CD4-positive, alpha-beta T cell treated with Interleukin-17A for 1 hour (primary cell): Measurements from ENCODE around the gene TLE3.
"Not testable (repeated sequence)": the region's sequence is repeated elsewhere in the genome, so short reads cannot be mapped to it uniquely, and the experiment has no call there.

Experiments used
- DNase-seq: peaks from one replicate; pipeline ENCODE4 v3.0.0-alpha.2; 2020

The TLE3 gene

GRCh38 chr15:70125605-70126004 is 27.9 kb upstream of the TLE3 start:
- DNase-seq = no peak

- DNase-seq = no peak
Measured at GRCh38 chr15:70121624-70122302, 24.0 kb upstream of the TLE3 start.

- DNase-seq = no peak
Measured at GRCh38 chr15:70120958-70121623, 23.4 kb upstream of the TLE3 start.

- no peak for DNase-seq
Measured at GRCh38 chr15:70119911-70120508, 22.3 kb upstream of the TLE3 start.

GRCh38 chr15:70118599-70118998 is 20.9 kb upstream of the TLE3 start:
- no peak for DNase-seq

GRCh38 chr15:70116317-70116716 is 18.6 kb upstream of the TLE3 start:
- no peak for DNase-seq

GRCh38 chr15:70114221-70114620 is 16.5 kb upstream of the TLE3 start:
- DNase-seq = no peak

GRCh38 chr15:70113304-70113700 is 15.6 kb upstream of the TLE3 start:
- DNase-seq = no peak

GRCh38 chr15:70112572-70113303 is 15.0 kb upstream of the TLE3 start:
- DNase-seq = not testable (repeated sequence)

- no peak for DNase-seq
Measured at GRCh38 chr15:70112074-70112395, 14.3 kb upstream of the TLE3 start.

GRCh38 chr15:70111203-70112073 is 13.7 kb upstream of the TLE3 start:
- DNase-seq = no peak

GRCh38 chr15:70109978-70110377 is 12.3 kb upstream of the TLE3 start:
- DNase-seq = no peak

GRCh38 chr15:70109531-70109930 is 11.8 kb upstream of the TLE3 start:
- no peak for DNase-seq

- DNase-seq = no peak
Measured at GRCh38 chr15:70103880-70104626, 6.3 kb upstream of the TLE3 start.

- no peak for DNase-seq
Measured at GRCh38 chr15:70102827-70103226, 5.1 kb upstream of the TLE3 start.

GRCh38 chr15:70101459-70102113 is 3.9 kb upstream of the TLE3 start:
- no peak for DNase-seq

- DNase-seq = peak; percentile 76
Measured at GRCh38 chr15:70100474-70101341, 3.0 kb upstream of the TLE3 start.

GRCh38 chr15:70099967-70100473 is 2.3 kb upstream of the TLE3 start:
- peak; percentile 35 for DNase-seq

- peak; percentile 99 for DNase-seq
Measured at GRCh38 chr15:70099167-70099966, 1.6 kb upstream of the TLE3 start.
